ENCODE results near the gene TADA2B.

Gene TADA2B

GRCh38 chr4:7052313-7052712 lies 9.1 kb downstream of the TADA2B start:
- no peak for TF ChIP-seq ZNF274 (IDR thresholded peaks at IDR 0.05; ENCODE audit: low read depth, low read length)
- no peak overlapping the region for H3K4me3 ChIP-seq (ENCODE audit: low read length)

- no peak for TF ChIP-seq ZNF274 (IDR thresholded peaks at IDR 0.05; ENCODE audit: low read depth, low read length)
- no peak overlapping the region for H3K4me3 ChIP-seq (ENCODE audit: low read length)
Observed at GRCh38 chr4:7052923-7053715, 9.9 kb downstream of the TADA2B start.

- no peak for TF ChIP-seq ZNF274 (IDR thresholded peaks at IDR 0.05; ENCODE audit: low read depth, low read length)
- no peak overlapping the region for H3K4me3 ChIP-seq (ENCODE audit: low read length)
Observed at GRCh38 chr4:7054106-7054880, 11.1 kb downstream of the TADA2B start.

GRCh38 chr4:7055111-7055989 lies 12.2 kb downstream of the TADA2B start:
- no peak overlapping the region for H3K4me3 ChIP-seq (ENCODE audit: low read length)
- no peak for TF ChIP-seq ZNF274 (IDR thresholded peaks at IDR 0.05; ENCODE audit: low read depth, low read length)

- TF ChIP-seq ZNF274 (IDR thresholded peaks at IDR 0.05; ENCODE audit: low read depth, low read length): no peak
- no peak overlapping the region for H3K4me3 ChIP-seq (ENCODE audit: low read length)
Observed at GRCh38 chr4:7055990-7056325, 12.8 kb downstream of the TADA2B start.

- no peak overlapping the region for H3K4me3 ChIP-seq (ENCODE audit: low read length)
- TF ChIP-seq ZNF274 (IDR thresholded peaks at IDR 0.05; ENCODE audit: low read depth, low read length): no peak
Observed at GRCh38 chr4:7058792-7059191, 15.6 kb downstream of the TADA2B start.

- TF ChIP-seq ZNF274 (IDR thresholded peaks at IDR 0.05; ENCODE audit: low read depth, low read length): no peak
- H3K4me3 ChIP-seq (ENCODE audit: low read length): no peak overlapping the region
Observed at GRCh38 chr4:7059662-7060061, 16.5 kb downstream of the TADA2B start.

GRCh38 chr4:7060346-7061150 lies 17.4 kb downstream of the TADA2B start:
- H3K4me3 ChIP-seq (ENCODE audit: low read length): no peak overlapping the region
- TF ChIP-seq ZNF274 (IDR thresholded peaks at IDR 0.05; ENCODE audit: low read depth, low read length): no peak

GRCh38 chr4:7061815-7062214 lies 18.6 kb downstream of the TADA2B start:
- no peak for TF ChIP-seq ZNF274 (IDR thresholded peaks at IDR 0.05; ENCODE audit: low read depth, low read length)
- H3K4me3 ChIP-seq (ENCODE audit: low read length): no peak overlapping the region

- TF ChIP-seq ZNF274 (IDR thresholded peaks at IDR 0.05; ENCODE audit: low read depth, low read length): no peak
- H3K4me3 ChIP-seq (ENCODE audit: low read length): no peak overlapping the region
Observed at GRCh38 chr4:7062816-7063215, 19.6 kb downstream of the TADA2B start.

GRCh38 chr4:7063362-7063761 lies 20.2 kb downstream of the TADA2B start:
- TF ChIP-seq ZNF274 (IDR thresholded peaks at IDR 0.05; ENCODE audit: low read depth, low read length): no peak
- H3K4me3 ChIP-seq (ENCODE audit: low read length): no peak overlapping the region

- H3K4me3 ChIP-seq (ENCODE audit: low read length): no peak overlapping the region
- no peak for TF ChIP-seq ZNF274 (IDR thresholded peaks at IDR 0.05; ENCODE audit: low read depth, low read length)
Observed at GRCh38 chr4:7066006-7066405, 22.8 kb downstream of the TADA2B start.

GRCh38 chr4:7066493-7066892 lies 23.3 kb downstream of the TADA2B start:
- H3K4me3 ChIP-seq (ENCODE audit: low read length): peak overlapping the region; percentile 86
- TF ChIP-seq ZNF274 (IDR thresholded peaks at IDR 0.05; ENCODE audit: low read depth, low read length): no peak

- TF ChIP-seq ZNF274 (IDR thresholded peaks at IDR 0.05; ENCODE audit: low read depth, low read length): no peak
- peak overlapping the region; percentile 86 for H3K4me3 ChIP-seq (ENCODE audit: low read length)
Observed at GRCh38 chr4:7067126-7067451, 23.9 kb downstream of the TADA2B start.
